Endothelial cell of umbilical vein (primary cell): ENCODE data around the gene CERCAM. TPM values are rescaled to one million over a fixed set of nuclear protein-coding genes. Genes with fewer than 3 reads are reported as not detected.

Experiments used
- BruUV-seq: library from RNA; stranded (reverse); fragments of 400-500 nt; replicated peaks from 2 replicates; lab custom pipeline; 2021; lab: Mats Ljungman, UMichigan
- CTCF ChIA-PET: fragments of 300-600, 350-600 bp; sonication (Branson Sonifier 250); formaldehyde crosslinking; loops from one replicate; lab custom pipeline; 2021; ENCODE audit warnings: antibody characterized with exemption, inconsistent platforms; lab: Charles Lee
- POLR2A ChIA-PET: fragments of 300-600, 350-600 bp; sonication (Branson Sonifier 250); formaldehyde crosslinking; loops from one replicate; lab custom pipeline; 2021; ENCODE audit warnings: antibody characterized with exemption, inconsistent platforms; lab: Charles Lee
- DNase-seq: peaks from one replicate; pipeline ENCODE4 v3.0.0-alpha.2; 2011; ENCODE audit warnings: low read depth, low spot score
- FAIRE-seq: peaks from 2 replicates; lab custom pipeline; 2011; peaks lifted over from hg19 to GRCh38; lab: Jason Lieb, UNC
- H2AFZ ChIP-seq: 2 replicates; pipeline ENCODE4 v1.6.0; 2012; ENCODE audit warnings: low read depth, low read length, control low read depth, inconsistent platforms
- H3K27ac ChIP-seq: 2 replicates; pipeline ENCODE4 v1.5.1; 2011; ENCODE audit warnings: low read depth, mild to moderate bottlenecking, control low read depth, low read length, moderate library complexity; ENCODE audit not compliant: insufficient read depth
- H3K27me3 ChIP-seq, 2 experiments: 2 replicates each; pipeline versions ENCODE4 v1.6.0 to v1.6.1; 2011; ENCODE audit warnings: low read length in 2 of 2, mixed read lengths in 1 of 2; ENCODE audit not compliant: control insufficient read depth in 2 of 2, insufficient read depth in 2 of 2
- H3K36me3 ChIP-seq, 2 experiments: 2 replicates in 1 of 2; 3 replicates in 1 of 2; pipeline ENCODE4 v1.5.1; 2011; ENCODE audit warnings: low read length in 2 of 2, mild to moderate bottlenecking in 1 of 2, moderate library complexity in 1 of 2; ENCODE audit not compliant: control insufficient read depth in 2 of 2, insufficient read depth in 2 of 2; ENCODE audit errors: extremely low read depth in 1 of 2
- H3K4me1 ChIP-seq: 3 replicates; pipeline ENCODE4 v1.5.1; 2011; ENCODE audit warnings: mild to moderate bottlenecking, low read length; ENCODE audit not compliant: control insufficient read depth, insufficient read depth; ENCODE audit errors: extremely low read depth
- H3K4me2 ChIP-seq: 2 replicates; pipeline ENCODE4 v1.6.1; 2011; ENCODE audit warnings: low read length, control low read depth, mixed read lengths; ENCODE audit not compliant: insufficient read depth
- H3K4me3 ChIP-seq, 3 experiments: fragments of 200-600 bp in 1 of 3; sonication (generic), shearing (Covaris generic) in 1 of 3; replicated peaks in 1 of 3; 2 replicates each; pipeline ENCODE4 v1.5.1; 2011 to 2016; ENCODE audit warnings: control low read depth in 3 of 3, low read length in 3 of 3, mild to moderate bottlenecking in 2 of 3, inconsistent platforms in 1 of 3, low read depth in 1 of 3, moderate library complexity in 1 of 3; ENCODE audit not compliant: insufficient read depth in 1 of 3
- H3K79me2 ChIP-seq: 2 replicates; pipeline ENCODE4 v1.6.0; 2012; ENCODE audit warnings: low read length, inconsistent platforms; ENCODE audit not compliant: control insufficient read depth, insufficient read depth
- H3K9ac ChIP-seq: replicated peaks from 2 replicates; pipeline ENCODE3; 2011; ENCODE audit warnings: low read length, control low read depth; ENCODE audit not compliant: insufficient read depth; ENCODE audit errors: extremely low read depth
- H3K9me1 ChIP-seq: replicated peaks from 3 replicates; pipeline ENCODE4 v1.6.0; 2011; ENCODE audit warnings: mild to moderate bottlenecking, low read length; ENCODE audit not compliant: control insufficient read depth, insufficient read depth; ENCODE audit errors: extremely low read depth
- H3K9me3 ChIP-seq: replicated peaks from 2 replicates; pipeline ENCODE4 v1.5.1; 2012; ENCODE audit warnings: low read length, inconsistent platforms; ENCODE audit not compliant: control insufficient read depth, insufficient read depth
- H4K20me1 ChIP-seq: replicated peaks from 2 replicates; pipeline ENCODE3; 2011; ENCODE audit warnings: mild to moderate bottlenecking, low read length; ENCODE audit not compliant: control insufficient read depth, insufficient read depth; ENCODE audit errors: extremely low read depth
- EZH2 ChIP-seq: IDR thresholded peaks from 2 replicates; pipeline ENCODE4 v1.6.1; 2012; ENCODE audit warnings: borderline replicate concordance, low read depth, mild to moderate bottlenecking, moderate library complexity, low read length, inconsistent platforms; ENCODE audit not compliant: severe bottlenecking
- FOS ChIP-seq: IDR thresholded peaks from 2 replicates; pipeline ENCODE4 v1.6.1; 2011; ENCODE audit warnings: mild to moderate bottlenecking, low read length, moderate library complexity, borderline replicate concordance; ENCODE audit not compliant: insufficient read depth
- GATA2 ChIP-seq: IDR thresholded peaks from 2 replicates; pipeline ENCODE4 v1.7.0; 2011; ENCODE audit warnings: low read depth, mild to moderate bottlenecking, moderate library complexity, mixed read lengths, low read length; ENCODE audit not compliant: insufficient read length, insufficient read depth
- JUN ChIP-seq: IDR thresholded peaks from 2 replicates; pipeline ENCODE4 v1.6.1; 2011; ENCODE audit warnings: borderline replicate concordance, low read depth; ENCODE audit not compliant: insufficient read length, insufficient read depth
- MYC ChIP-seq: IDR thresholded peaks from one replicate; pipeline ENCODE4 v1.6.1; 2011; ENCODE audit warnings: mild to moderate bottlenecking, low read depth, low read length
- POLR2A ChIP-seq: IDR thresholded peaks from 2 replicates; pipeline ENCODE4 v1.6.1; 2012; ENCODE audit warnings: low read depth, mild to moderate bottlenecking, control low read depth, low read length
- POLR2AphosphoS5 ChIP-seq: IDR thresholded peaks from 2 replicates; pipeline ENCODE4 v1.6.1; 2012; ENCODE audit warnings: low read depth, mild to moderate bottlenecking, control low read depth, low read length, moderate library complexity; ENCODE audit not compliant: insufficient read depth
- dilution Hi-C: fragments of 300-500 bp; cut with MboI; formaldehyde crosslinking; loops from one replicate; pipeline ENCODE4 v1.15.0; 2019; ENCODE audit warnings: low sequenced_read_pairs; ENCODE audit not compliant: extremely low pct_ligation_motif_present
- intact Hi-C: fragments of 100-400 bp; cut with micrococcal nuclease; formaldehyde crosslinking; loops from one replicate; pipeline ENCODE4 v1.10.0; 2022
- polyA plus RNA-seq, 4 experiments: library from polyadenylated mRNA; depleted of rRNA in 3 of 4; stranded (reverse) in 3 of 4; unstranded in 1 of 4; fragments of >200 nt; gene quantifications; 2 replicates each; pipeline versions ENCODE4 v1.2.1 to v1.2.3, GENCODE V29; 2011 to 2012; ENCODE audit warnings: missing spikeins in 1 of 4
- total RNA-seq: library from RNA; stranded (reverse); gene quantifications from 2 replicates; pipeline ENCODE4 v1.2.3, GENCODE V29; 2021
- TF ChIP-seq, protein P1 (sequence below): IDR thresholded peaks from 2 replicates; pipeline ENCODE4 v1.6.1; 2011; ENCODE audit not compliant: insufficient read depth, insufficient read length
- TF ChIP-seq, protein P2 (sequence below), 2 donors: IDR thresholded peaks; 1 replicate in 1 of 2; 2 replicates in 1 of 2; pipeline ENCODE4 v1.5.1; 2011; ENCODE audit warnings: low read length in 2 of 2, mild to moderate bottlenecking in 2 of 2, moderate library complexity in 2 of 2, control low read depth in 1 of 2, inconsistent platforms in 1 of 2, low read depth in 1 of 2; ENCODE audit not compliant: insufficient read depth in 1 of 2; ENCODE audit errors: extremely low read depth in 1 of 2

The CERCAM gene
- total and polyA plus RNA-seq, 2 donors (not counting 3 experiments of a cell fraction or from before 2014, with no cell fraction given), result 47.9 to 77.8 TPM

DNA sequence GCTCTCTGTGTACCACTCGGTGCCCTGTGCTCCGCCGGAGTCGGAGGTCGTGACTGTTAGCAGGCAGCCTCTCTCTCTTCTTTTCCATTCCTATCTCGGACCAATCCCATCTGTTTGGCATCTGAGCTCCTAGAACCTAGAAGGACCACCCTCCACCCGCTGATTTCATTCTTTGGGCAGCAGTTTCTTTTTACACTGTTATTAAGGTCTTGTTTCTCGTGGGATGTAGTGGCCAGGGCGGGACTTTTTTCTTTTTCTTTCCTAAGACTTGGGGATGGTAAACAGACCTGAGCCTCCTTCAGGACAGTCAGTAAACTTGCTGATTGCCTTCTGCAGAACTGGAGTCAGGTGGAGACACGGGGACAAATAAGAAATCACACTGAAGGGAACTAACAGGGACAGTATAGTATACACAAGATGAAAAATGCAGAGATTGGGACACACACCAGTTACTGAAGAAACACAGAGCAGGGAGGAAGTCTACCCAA lies 49.0 kb upstream of the CERCAM start:
- TF ChIP-seq FOS, result no peak
- TF ChIP-seq EZH2, result no peak
- no peak for TF ChIP-seq MYC
- TF ChIP-seq POLR2A, result no peak
- no peak for TF ChIP-seq GATA2
- TF ChIP-seq JUN, result no peak
- TF ChIP-seq POLR2AphosphoS5, result no peak
- TF ChIP-seq, protein P1, sequence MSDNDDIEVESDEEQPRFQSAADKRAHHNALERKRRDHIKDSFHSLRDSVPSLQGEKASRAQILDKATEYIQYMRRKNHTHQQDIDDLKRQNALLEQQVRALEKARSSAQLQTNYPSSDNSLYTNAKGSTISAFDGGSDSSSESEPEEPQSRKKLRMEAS, result no peak
- TF ChIP-seq, protein P2, sequence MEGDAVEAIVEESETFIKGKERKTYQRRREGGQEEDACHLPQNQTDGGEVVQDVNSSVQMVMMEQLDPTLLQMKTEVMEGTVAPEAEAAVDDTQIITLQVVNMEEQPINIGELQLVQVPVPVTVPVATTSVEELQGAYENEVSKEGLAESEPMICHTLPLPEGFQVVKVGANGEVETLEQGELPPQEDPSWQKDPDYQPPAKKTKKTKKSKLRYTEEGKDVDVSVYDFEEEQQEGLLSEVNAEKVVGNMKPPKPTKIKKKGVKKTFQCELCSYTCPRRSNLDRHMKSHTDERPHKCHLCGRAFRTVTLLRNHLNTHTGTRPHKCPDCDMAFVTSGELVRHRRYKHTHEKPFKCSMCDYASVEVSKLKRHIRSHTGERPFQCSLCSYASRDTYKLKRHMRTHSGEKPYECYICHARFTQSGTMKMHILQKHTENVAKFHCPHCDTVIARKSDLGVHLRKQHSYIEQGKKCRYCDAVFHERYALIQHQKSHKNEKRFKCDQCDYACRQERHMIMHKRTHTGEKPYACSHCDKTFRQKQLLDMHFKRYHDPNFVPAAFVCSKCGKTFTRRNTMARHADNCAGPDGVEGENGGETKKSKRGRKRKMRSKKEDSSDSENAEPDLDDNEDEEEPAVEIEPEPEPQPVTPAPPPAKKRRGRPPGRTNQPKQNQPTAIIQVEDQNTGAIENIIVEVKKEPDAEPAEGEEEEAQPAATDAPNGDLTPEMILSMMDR (IDR thresholded peaks at IDR 0.05; ENCODE audit: extremely low read depth in 1 of 2, insufficient read depth in 1 of 2, low read depth in 1 of 2, low read length in 2 of 2), result no peak
- peak overlapping the region; percentile 86 for H2AFZ ChIP-seq
- peaks cover 17% of the 10 kb centered on the region for H3K4me1 ChIP-seq
- dilution Hi-C loops (no loop called here), intact Hi-C loops (loop anchor here (1.0 to 2.0 kb wide), 3 partner anchors 41 to 85 kb away; partner anchors contain the start of genes COQ4, ODF2 and TRUB2)
- peak overlapping the region; percentile 68 for H3K4me2 ChIP-seq
- H3K27me3 ChIP-seq, result no peaks in the 10 kb centered on the region
- TSS peak; percentile 79 for BruUV-seq
- DNase-seq (peak; percentile 37), FAIRE-seq (no peak)
- peak overlapping the region; percentile 87 for H3K9ac ChIP-seq
- no peaks in the 10 kb centered on the region for H3K9me1 ChIP-seq
- H3K27ac ChIP-seq, result peak overlapping the region; percentile 82
- POLR2A ChIA-PET, result interaction anchor here (0.6 to 1.7 kb wide), 4 partner anchors 10 to 352 kb away, joined by 3 to 8 read pairs (median 5); partner anchors contain the start of genes SPTAN1 and ZDHHC12
- no peaks in the 10 kb centered on the region for H3K9me3 ChIP-seq
- CTCF ChIA-PET, result interaction anchor here (1.0 to 3.8 kb wide), 11 partner anchors 9 to 153 kb away, joined by 3 to 50 read pairs (median 6); partner anchors contain the start of gene CERCAM
- H3K36me3 ChIP-seq, result peaks cover 0 to 3% of the 10 kb centered on the region in 2 experiments
- H3K79me2 ChIP-seq, result peaks cover 44% of the 10 kb centered on the region
- H4K20me1 ChIP-seq, result no peaks in the 10 kb centered on the region
- H3K4me3 ChIP-seq, result peak overlapping the region; percentile 72 to 95 (median 87)
